ENCODE data around the gene VGLL2. TPM values are rescaled to one million over a fixed set of nuclear protein-coding genes. Genes with fewer than 3 reads are reported as not detected.

Gene VGLL2
- total RNA-seq, 1 experiment from 2014 or later: not detected

GRCh38 chr6:117267766-117268534 is 2.6 kb downstream of the VGLL2 start:
- BruUV-seq (replicated peaks): no TSS peak
- H3K4me1 Mint-ChIP-seq (ENCODE audit: low read depth, unreplicated experiment): peaks cover 9% of the 10 kb centered on the region

GRCh38 chr6:117268924-117269323 is 3.6 kb downstream of the VGLL2 start:
- Mint-ChIP-seq H3K36me3 (ENCODE audit: insufficient read depth, unreplicated experiment) (no peaks in the 10 kb centered on the region), H3K4me1 (ENCODE audit: low read depth, unreplicated experiment) (peaks cover 9% of the 10 kb centered on the region), H3K27me3 (ENCODE audit: insufficient read depth, unreplicated experiment) (peaks cover 41% of the 10 kb centered on the region), H3K27ac (ENCODE audit: unreplicated experiment) (no peak overlapping the region), H3K4me3 (ENCODE audit: unreplicated experiment) (no peak overlapping the region), H3K9me3 (ENCODE audit: unreplicated experiment) (no peaks in the 10 kb centered on the region)
- ChIA-PET POLR2A (no interaction called here), CTCF (no interaction called here)
- DNase-seq: no peak
- Histone ChIP-seq H3K36me3 (ENCODE audit: control insufficient read depth, insufficient read depth, low read length) (no peaks in the 10 kb centered on the region), H3K4me1 (no peaks in the 10 kb centered on the region), H3K9me3 (no peaks in the 10 kb centered on the region), H3K4me3 (ENCODE audit: low read depth, low read length) (no peak overlapping the region), H3K27me3 (replicated peaks; ENCODE audit: control insufficient read depth, insufficient read depth, low read length) (peaks cover 5% of the 10 kb centered on the region)
- no peak for TF ChIP-seq CTCF (IDR thresholded peaks at IDR 0.05; ENCODE audit: insufficient read depth in 1 of 2, low read depth in 1 of 2, low read length in 1 of 2, severe bottlenecking in 1 of 2, unreplicated experiment in 1 of 2)
- intact Hi-C loops (cut with micrococcal nuclease; ENCODE audit: unreplicated experiment): no loop called here
- no TSS peak for BruUV-seq (replicated peaks)

More at GRCh38 chr6:117267766-117268534, 2.6 kb downstream of the VGLL2 start:
- H3K27me3 ChIP-seq (replicated peaks; ENCODE audit: control insufficient read depth, insufficient read depth, low read length): peaks cover 5% of the 10 kb centered on the region
- peaks cover 44% of the 10 kb centered on the region for H3K27me3 Mint-ChIP-seq (ENCODE audit: insufficient read depth, unreplicated experiment)
- H3K4me3 ChIP-seq (ENCODE audit: low read depth, low read length): no peak overlapping the region
- ChIA-PET POLR2A (no interaction called here), CTCF (interaction anchor here (0.5 kb wide), 1 partner anchor 68 kb away, joined by 5 read pairs; no protein-coding TSS in a partner anchor)
- H3K9me3 Mint-ChIP-seq (ENCODE audit: unreplicated experiment): no peaks in the 10 kb centered on the region
- H3K4me1 ChIP-seq: no peaks in the 10 kb centered on the region
- no peaks in the 10 kb centered on the region for H3K36me3 ChIP-seq (ENCODE audit: control insufficient read depth, insufficient read depth, low read length)
- no peaks in the 10 kb centered on the region for H3K36me3 Mint-ChIP-seq (ENCODE audit: insufficient read depth, unreplicated experiment)
- H3K27ac Mint-ChIP-seq (ENCODE audit: unreplicated experiment): no peak overlapping the region
- DNase-seq: no peak
- intact Hi-C loops (cut with micrococcal nuclease; ENCODE audit: unreplicated experiment): no loop called here
- TF ChIP-seq CTCF (IDR thresholded peaks at IDR 0.05; ENCODE audit: insufficient read depth in 1 of 2, low read depth in 1 of 2, low read length in 1 of 2, severe bottlenecking in 1 of 2, unreplicated experiment in 1 of 2): no peak
- no peak overlapping the region for H3K4me3 Mint-ChIP-seq (ENCODE audit: unreplicated experiment)
- no peaks in the 10 kb centered on the region for H3K9me3 ChIP-seq

- intact Hi-C loops (cut with micrococcal nuclease; ENCODE audit: unreplicated experiment): no loop called here
- peaks cover 37% of the 10 kb centered on the region for H3K27me3 Mint-ChIP-seq (ENCODE audit: insufficient read depth, unreplicated experiment)
- CTCF ChIA-PET: no interaction called here
- H3K27me3 ChIP-seq (replicated peaks; ENCODE audit: control insufficient read depth, insufficient read depth, low read length): peaks cover 3% of the 10 kb centered on the region
- DNase-seq: no peak
- H3K27ac Mint-ChIP-seq (ENCODE audit: unreplicated experiment): no peak overlapping the region
- no peak overlapping the region for H3K4me3 Mint-ChIP-seq (ENCODE audit: unreplicated experiment)
- BruUV-seq (replicated peaks): no TSS peak
- no peaks in the 10 kb centered on the region for H3K36me3 Mint-ChIP-seq (ENCODE audit: insufficient read depth, unreplicated experiment)
- H3K4me1 ChIP-seq: no peaks in the 10 kb centered on the region
- POLR2A ChIA-PET: no interaction called here
- H3K4me1 Mint-ChIP-seq (ENCODE audit: low read depth, unreplicated experiment): peaks cover 8% of the 10 kb centered on the region
- H3K9me3 ChIP-seq: no peaks in the 10 kb centered on the region
- no peaks in the 10 kb centered on the region for H3K36me3 ChIP-seq (ENCODE audit: control insufficient read depth, insufficient read depth, low read length)
- no peak for TF ChIP-seq CTCF (IDR thresholded peaks at IDR 0.05; ENCODE audit: insufficient read depth in 1 of 2, low read depth in 1 of 2, low read length in 1 of 2, severe bottlenecking in 1 of 2, unreplicated experiment in 1 of 2)
- no peaks in the 10 kb centered on the region for H3K9me3 Mint-ChIP-seq (ENCODE audit: unreplicated experiment)
- no peak overlapping the region for H3K4me3 ChIP-seq (ENCODE audit: low read depth, low read length)
These were observed 4.3 kb downstream of the VGLL2 start for GRCh38 chr6:117269638-117270054.

Data from Caco-2 (cell line).